HG02759 (cell line): ENCODE measurements around the gene RBM4B.

Experiments used
- ATAC-seq: cut with Tn5 transposase; IDR thresholded peaks from one replicate; pipeline ENCODE4 v1.9.1; 2021; ENCODE audit warnings: mild to moderate bottlenecking, moderate library complexity; ENCODE audit not compliant: unreplicated experiment

RBM4B gene

DNA sequence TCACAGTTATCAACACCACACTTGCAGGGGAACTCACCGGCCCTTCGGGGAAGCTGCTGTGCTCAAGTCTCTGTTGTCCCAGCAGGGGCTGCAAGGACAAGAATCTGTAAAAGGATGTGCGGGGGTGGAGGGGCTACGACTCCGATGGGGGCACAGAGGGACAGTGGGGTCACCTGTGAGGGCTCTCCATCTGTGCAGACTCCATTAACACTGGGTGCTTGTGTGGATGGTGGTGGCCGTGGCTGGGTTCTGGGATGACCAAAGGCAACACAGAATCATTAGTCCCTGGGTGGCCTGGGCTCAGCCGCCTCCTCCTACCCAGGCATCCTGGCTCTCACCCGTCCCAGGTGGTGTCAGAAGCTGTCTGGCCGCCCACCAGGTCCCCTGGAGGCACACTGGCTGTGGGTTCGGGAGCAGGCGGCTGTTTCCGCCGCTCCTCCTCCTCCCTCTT lies 10.2 kb upstream of the RBM4B start:
- ATAC-seq = no peak

GRCh38 chr11:66686801-66687750 lies 9.4 kb upstream of the RBM4B start:
- ATAC-seq = no peak

DNA sequence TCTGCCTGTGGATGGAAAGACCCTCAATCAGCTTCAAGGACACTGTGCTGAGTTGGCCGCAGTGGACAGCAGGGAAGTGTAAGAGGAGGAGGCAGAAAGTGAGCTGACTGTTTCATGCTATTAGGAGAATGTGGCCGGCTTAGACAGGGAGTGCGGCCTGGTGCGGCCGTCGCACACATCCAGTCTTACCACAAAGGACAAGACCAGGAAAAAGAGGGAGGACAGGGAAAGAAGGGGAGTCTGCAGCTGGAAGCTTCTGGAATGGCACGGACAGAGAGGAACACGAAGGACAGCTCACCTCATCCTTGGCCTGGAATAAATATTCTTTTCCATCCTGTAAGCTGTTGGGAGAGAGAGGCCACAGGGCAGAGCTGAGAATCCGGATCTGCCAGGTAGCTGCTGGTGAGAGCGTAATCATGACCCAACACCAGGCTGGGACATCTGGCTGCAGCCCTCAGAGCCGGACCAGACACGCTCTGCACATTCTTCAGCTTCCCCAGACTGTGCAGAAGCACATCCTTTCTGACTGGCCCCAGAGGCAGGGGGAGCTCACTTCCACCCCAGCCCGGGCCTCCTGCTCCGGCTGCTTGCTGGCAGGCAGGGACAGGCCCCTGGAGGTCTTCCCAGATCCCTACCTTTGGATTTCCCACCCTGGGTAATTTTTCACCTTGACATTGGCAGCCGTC lies 8.6 kb upstream of the RBM4B start:
- ATAC-seq = no peak

- ATAC-seq = no peak
Observed at GRCh38 chr11:66685276-66686099, 7.8 kb upstream of the RBM4B start.

DNA sequence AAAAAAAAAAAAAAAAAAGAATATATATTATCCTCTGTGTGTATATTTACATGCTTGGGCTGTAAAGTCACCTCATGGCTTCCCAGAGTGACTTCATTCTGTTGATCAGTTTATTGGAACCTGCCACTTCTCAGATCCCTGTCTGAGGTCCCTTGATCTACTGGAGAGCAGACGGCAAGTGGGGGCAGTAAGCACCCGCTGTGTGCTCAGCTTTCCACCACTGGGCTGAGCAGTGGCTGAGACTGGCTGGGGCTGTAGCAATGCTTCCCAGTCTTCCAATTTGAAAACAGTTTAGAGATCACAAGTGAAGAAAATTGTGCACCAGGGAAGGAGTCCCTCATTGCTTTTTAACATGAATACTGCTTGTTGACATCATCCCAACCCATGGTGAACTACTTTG lies 6.9 kb upstream of the RBM4B start:
- ATAC-seq = no peak

- no peak for ATAC-seq
Observed at GRCh38 chr11:66683877-66684276, 6.2 kb upstream of the RBM4B start.

- no peak for ATAC-seq
Observed at GRCh38 chr11:66680966-66681645, 3.4 kb upstream of the RBM4B start.

DNA sequence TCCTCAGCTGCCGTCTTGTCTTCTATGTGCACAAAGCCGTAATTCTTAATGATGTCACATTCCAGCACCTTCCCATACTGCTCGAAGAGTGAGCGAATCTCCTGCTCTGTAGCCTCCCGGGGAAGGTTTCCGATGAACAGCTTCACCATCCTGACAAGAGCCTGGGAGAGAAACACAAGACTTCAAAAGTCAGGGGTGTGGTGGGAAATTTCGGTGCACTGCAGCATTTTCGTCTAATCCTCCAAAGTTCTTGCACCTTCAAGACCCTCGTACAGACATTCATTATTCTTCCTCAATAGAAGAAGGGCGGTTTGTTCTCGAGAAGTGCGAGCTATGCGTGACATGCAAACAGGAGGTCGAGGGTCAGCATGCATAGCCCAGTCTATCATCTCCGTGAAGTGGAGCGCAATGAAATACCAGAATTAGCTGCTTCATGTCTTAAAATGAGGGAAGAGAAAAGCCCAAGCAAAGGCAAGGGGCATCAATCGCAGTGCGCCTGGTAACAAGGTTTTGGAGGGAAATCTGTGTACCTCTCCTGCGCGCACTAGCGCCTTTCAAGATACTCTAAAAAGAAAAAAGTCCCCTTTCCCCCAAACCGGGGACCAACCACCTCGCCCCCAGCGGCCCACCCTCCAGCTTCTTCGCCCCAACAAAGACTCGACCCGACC lies 622 bp downstream of the RBM4B start:
- ATAC-seq = no peak

DNA sequence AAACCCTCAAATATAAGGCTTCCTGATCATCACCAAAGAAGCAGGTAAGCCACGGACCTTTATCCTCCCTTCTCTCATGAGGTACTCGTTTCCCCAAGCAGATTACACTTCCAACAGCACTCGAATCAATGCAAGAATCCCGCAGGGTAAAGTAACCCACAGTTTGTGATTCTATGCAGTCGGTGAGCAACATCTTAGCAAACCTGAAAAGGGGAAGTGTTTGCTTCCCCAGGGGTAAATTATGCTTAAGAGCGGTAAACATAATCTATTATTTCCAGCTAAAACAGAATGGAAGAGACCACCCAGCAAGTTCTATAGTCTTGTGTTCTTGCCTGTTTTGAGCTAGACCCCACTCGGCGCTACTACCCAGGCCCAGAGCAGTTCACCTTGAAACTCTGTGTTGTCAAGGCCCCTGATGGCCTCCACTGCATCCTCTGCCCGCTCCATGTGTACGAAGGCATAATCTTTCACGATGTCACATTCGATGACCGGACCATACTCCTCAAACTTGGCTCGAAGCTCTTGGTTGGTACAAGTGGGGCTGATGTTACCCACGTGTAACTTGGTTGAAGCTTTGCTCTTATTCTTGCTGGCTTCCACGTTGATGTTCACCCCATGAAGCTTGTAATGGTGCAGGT lies 1.3 kb downstream of the RBM4B start:
- no peak for ATAC-seq

DNA sequence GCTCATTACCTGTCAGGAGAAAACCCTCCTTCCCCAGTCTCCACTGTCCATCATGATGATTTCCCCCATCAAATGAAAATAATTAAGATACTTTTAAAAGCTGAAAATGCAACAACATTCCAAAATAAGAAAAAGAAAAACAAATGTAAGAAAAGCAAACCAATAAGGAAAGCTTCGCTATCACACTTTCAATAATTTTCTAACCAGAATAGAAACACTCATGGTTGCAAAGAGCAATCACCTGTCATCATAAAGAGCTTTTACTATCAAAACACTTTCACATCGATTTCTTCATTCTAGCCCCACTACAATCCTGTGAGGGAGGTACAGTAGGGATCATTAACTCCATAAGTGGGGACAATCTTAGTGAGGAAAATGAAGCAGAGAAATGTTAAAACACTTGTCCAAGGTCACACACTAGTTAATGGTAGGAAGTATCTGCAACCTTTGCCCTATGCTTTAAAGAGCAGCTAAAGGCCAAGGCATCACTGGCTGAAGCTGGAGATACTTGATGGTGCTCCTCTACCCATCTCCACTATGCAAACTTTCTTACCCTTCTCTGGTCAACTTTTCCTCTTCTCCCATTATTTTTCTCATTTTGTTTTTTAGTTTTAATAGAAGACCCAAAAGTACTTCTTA lies 2.6 kb downstream of the RBM4B start:
- no peak for ATAC-seq

GRCh38 chr11:66670816-66671215 lies 6.9 kb downstream of the RBM4B start:
- ATAC-seq = no peak

DNA sequence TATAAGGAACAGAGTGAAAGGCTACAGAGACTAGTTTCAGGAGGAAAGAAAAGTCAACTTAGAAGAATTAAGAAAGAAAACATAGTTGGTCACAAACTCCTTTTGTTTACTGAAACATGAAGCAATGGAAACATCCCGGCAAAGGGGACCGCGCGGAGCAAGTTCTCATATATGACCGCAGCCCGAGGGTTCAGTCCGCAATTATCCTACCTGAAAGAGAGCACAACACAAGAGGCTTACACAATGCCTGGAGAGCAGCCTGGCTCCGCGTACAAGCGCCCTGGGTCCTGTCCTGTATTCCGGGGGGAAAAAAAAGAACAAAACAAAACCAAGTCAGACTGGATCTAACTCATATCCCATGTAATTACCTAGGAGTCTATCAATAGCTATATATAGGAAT lies 12.3 kb downstream of the RBM4B start:
- no peak for ATAC-seq

DNA sequence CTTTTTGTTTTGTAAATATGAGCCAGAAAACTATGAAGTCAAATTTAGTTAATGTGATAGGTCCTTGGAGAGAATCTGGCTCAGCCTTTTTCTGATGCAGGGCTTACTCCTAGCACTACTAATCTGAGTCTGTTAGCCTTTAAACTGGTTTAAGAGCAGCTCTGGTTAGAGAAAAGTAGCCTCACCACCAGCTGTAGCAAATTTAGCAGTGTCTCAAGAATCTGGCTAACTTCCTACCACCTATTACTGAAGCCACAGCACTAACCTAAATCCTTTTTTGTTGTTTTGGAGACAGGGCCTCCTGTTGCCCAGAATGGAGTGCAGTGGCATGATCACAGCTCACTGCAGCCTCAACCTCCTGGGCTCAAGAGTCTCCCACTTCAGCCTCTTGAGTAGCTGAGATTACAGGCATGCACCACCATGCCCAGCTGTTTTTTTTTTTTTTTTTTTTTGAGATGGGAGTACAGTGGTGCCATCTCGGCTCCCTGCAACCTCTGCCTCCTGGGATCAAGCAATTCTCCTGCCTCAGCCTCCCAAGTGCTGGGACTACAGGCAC lies 13.9 kb downstream of the RBM4B start:
- no peak for ATAC-seq

DNA sequence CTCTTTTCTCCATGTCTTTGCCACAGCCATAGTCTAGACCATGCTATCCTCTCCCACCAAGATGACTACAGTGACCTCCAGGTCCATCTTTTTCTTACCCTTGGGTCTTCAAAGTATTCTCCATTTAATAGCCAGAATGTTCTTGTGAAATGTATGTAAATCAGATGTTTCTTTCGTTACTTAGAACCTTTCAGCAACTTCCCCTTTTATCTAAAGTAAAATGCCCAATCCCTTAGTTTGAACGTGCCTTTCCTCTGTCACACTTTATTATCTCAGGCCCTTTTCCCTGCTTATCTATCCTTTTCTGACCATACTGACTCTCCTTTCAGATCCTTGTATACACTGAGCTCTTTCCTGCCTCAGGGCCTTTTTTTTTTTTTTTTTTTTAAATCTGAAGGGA lies 17.9 kb downstream of the RBM4B start:
- ATAC-seq = no peak

DNA sequence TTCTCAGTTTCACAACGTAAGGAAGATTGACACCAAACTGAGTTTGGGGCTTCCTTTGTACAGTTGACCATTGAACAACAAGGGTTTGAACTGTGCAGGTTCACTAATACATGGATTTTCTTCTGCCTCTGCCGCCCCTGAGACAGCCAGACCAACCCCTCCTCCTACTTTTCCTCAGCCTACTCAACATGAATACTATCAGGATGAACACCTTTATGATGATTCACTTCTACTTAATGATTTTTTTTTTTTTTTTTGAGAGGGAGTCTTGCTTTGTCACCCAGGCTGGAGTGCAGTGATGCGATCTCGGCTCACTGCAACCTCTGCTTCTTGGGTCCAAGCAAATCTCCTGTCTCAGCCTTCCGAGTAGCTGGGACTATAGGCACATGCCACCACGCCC lies 24.6 kb downstream of the RBM4B start:
- ATAC-seq = no peak

GRCh38 chr11:66652651-66653050 lies 25.0 kb downstream of the RBM4B start:
- no peak for ATAC-seq

GRCh38 chr11:66651016-66651415 lies 26.7 kb downstream of the RBM4B start:
- no peak for ATAC-seq

- no peak for ATAC-seq
Observed at GRCh38 chr11:66649903-66650302, 27.8 kb downstream of the RBM4B start.

- ATAC-seq = no peak
Observed at GRCh38 chr11:66646828-66647227, 30.9 kb downstream of the RBM4B start.
